ENCODE results near the gene A2M. TPM values are rescaled to one million over a fixed set of nuclear protein-coding genes. Genes with fewer than 3 reads are reported as not detected.

The A2M gene
- polyA plus RNA-seq, 3 donors = 41.6 to 325 (median 151) TPM

GRCh38 chr12:9081667-9082427, 33.9 kb downstream of the A2M start:
- WGBS, 3 donors = 82 to 89% (median 87%) methylated on average over 3 of the region's 3 CpGs
- no peak overlapping the region for H3K27ac ChIP-seq (ENCODE audit: low read depth, low read length)

- H3K27ac ChIP-seq (ENCODE audit: low read depth, low read length) = no peak overlapping the region
- WGBS, 3 donors = 92 to 96% (median 93%) methylated on average over 5 of the region's 5 CpGs
These were observed 35.6 kb downstream of the A2M start for GRCh38 chr12:9079883-9080675.

- no peak overlapping the region for H3K27ac ChIP-seq (ENCODE audit: low read depth, low read length)
- 66 to 89% (median 87%) methylated on average over 3 of the region's 3 CpGs for WGBS, 3 donors
These were observed 36.6 kb downstream of the A2M start for GRCh38 chr12:9079082-9079481.

- 89 to 90% (median 89%) methylated on average over 5 of the region's 5 CpGs for WGBS, 3 donors
- H3K27ac ChIP-seq (ENCODE audit: low read depth, low read length) = no peak overlapping the region
These were observed 38.3 kb downstream of the A2M start for GRCh38 chr12:9077152-9078031.

GRCh38 chr12:9076733-9077132, 39.0 kb downstream of the A2M start:
- peak overlapping the region; percentile 38 for H3K27ac ChIP-seq (ENCODE audit: low read depth, low read length)
- 71 to 91% (median 85%) methylated on average over 4 of the region's 4 CpGs for WGBS, 3 donors

GRCh38 chr12:9075138-9075535, 40.6 kb downstream of the A2M start:
- H3K27ac ChIP-seq (ENCODE audit: low read depth, low read length) = no peak overlapping the region
- 80 to 88% (median 86%) methylated on average over 1 of the region's 1 CpG for WGBS, 3 donors

- WGBS, 3 donors = 85 to 86% (median 86%) methylated on average over 10 of the region's 10 CpGs
These were observed 41.1 kb downstream of the A2M start for GRCh38 chr12:9074484-9075137.

GRCh38 chr12:9073076-9073475, 42.6 kb downstream of the A2M start:
- no peak overlapping the region for H3K27ac ChIP-seq (ENCODE audit: low read depth, low read length)

More at GRCh38 chr12:9074484-9075137, 41.1 kb downstream of the A2M start:
- no peak overlapping the region for H3K27ac ChIP-seq (ENCODE audit: low read depth, low read length)

DNA sequence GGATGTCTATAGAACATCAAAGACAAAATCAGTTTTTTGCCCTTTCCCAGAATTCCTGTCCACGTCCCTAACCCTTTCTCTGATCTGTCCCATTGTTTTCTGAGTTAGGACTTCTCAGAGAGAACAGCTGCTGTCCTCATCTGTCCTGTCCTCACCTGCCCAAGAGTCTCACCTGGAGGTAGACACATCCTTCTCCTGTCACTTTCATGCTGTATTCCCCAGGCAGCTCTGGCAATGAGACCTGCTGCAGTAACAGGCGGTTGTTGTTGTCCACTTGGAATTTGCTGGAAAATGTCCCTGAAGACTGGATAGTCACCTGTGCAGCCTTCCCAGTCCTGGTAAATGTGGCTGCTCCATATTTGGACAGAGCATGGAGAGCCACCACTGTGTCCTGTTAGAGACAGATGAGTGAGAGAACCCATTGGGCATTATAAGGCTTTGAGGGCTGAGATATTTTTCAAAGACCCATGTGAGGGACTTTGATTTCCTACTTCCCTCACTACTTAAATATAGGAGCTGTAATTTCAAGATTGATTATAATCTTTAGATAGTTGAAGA, 43.2 kb downstream of the A2M start:
- 67 to 94% (median 94%) methylated on average over 2 of the region's 2 CpGs for WGBS, 3 donors
- H3K27ac ChIP-seq (ENCODE audit: low read depth, low read length) = no peak overlapping the region

GRCh38 chr12:9071969-9072368, 43.8 kb downstream of the A2M start:
- H3K27ac ChIP-seq (ENCODE audit: low read depth, low read length) = no peak overlapping the region
- 88 to 97% (median 94%) methylated on average over 1 of the region's 1 CpG for WGBS, 3 donors

DNA sequence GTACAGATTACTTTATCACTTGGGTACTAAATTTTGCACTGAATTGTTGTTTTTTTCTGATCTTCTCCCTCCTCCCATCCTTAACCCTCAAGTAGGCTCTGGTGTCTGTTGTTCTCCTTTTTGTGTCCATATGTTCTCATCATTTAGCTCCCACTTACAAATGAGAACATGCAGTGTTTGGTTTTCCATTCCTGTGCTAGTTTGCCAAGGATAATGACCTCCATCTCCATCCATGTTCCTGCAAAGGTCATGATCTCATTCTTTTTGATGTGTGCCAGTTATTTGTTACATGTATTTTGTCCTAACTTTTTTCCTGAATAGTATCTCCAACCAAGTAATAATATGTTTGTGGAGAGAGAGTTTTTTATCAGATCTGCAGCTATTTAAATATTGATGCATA, 44.2 kb downstream of the A2M start:
- no peak overlapping the region for H3K27ac ChIP-seq (ENCODE audit: low read depth, low read length)

- WGBS, 3 donors = 93 to 99% (median 99%) methylated on average over 5 of the region's 5 CpGs
- H3K27ac ChIP-seq (ENCODE audit: low read depth, low read length) = no peak overlapping the region
These were observed 45.4 kb downstream of the A2M start for GRCh38 chr12:9070351-9070750.

- H3K27ac ChIP-seq (ENCODE audit: low read depth, low read length) = no peak overlapping the region
- 82 to 89% (median 88%) methylated on average over 4 of the region's 4 CpGs for WGBS, 3 donors
These were observed 47.1 kb downstream of the A2M start for GRCh38 chr12:9068600-9068999.

GRCh38 chr12:9068086-9068485, 47.6 kb downstream of the A2M start:
- 69 to 96% (median 79%) methylated on average over 1 of the region's 1 CpG for WGBS, 3 donors
- H3K27ac ChIP-seq (ENCODE audit: low read depth, low read length) = no peak overlapping the region

DNA sequence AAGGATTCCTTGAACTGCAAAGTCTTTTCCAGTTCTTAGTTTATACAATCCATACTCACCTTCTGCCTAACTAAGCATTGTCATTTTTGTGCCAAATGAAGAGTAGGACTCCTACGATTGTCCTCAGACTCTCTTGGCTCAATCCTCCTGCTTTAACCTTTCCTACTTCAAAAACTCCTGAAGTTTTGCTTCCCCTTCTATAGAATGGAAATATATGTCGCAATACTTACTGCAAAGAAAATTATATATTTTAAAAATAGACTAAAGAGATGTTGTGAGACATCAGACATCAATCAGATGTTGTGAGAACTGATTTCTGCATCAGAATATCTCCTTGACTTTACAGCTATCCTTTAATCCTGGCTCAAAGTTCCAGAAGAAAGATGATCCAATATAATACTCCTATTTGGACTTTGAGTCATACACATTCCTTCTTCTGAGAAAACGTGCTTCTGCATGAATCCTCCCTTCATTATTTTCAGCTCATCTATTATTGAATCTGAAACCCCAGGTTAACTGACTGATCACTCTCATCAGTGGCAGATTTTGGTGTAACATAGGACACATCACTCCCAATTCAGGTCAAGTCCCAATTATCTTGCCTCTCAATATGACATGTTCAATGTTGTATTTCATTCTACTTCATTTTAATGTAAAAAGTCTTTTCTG, 48.8 kb downstream of the A2M start:
- H3K27ac ChIP-seq (ENCODE audit: low read depth, low read length) = no peak overlapping the region
- 72 to 81% (median 77%) methylated on average over 3 of the region's 3 CpGs for WGBS, 3 donors

- H3K27ac ChIP-seq (ENCODE audit: low read depth, low read length) = no peak overlapping the region
- 90 to 95% (median 94%) methylated on average over 9 of the region's 9 CpGs for WGBS, 3 donors
These were observed 49.5 kb downstream of the A2M start for GRCh38 chr12:9066183-9066623.

GRCh38 chr12:9065607-9065856, 50.2 kb downstream of the A2M start:
- WGBS, 3 donors = 90 to 100% (median 94%) methylated on average over 1 of the region's 1 CpG
- no peak overlapping the region for H3K27ac ChIP-seq (ENCODE audit: low read depth, low read length)
